GM23338 (cell line): ENCODE results near the gene ALDH9A1. TPM values are rescaled to one million over a fixed set of nuclear protein-coding genes. Genes with fewer than 3 reads are reported as not detected.

Experiments
- ATAC-seq: fragments of 200-7000 bp; cut with Tn5 transposase; 3 replicates; pipeline ENCODE4 v1.9.1; 2020
- DNase-seq: peaks from one replicate; pipeline ENCODE4 v3.0.0-alpha.2; 2015; ENCODE audit warnings: low spot score
- H2AFZ ChIP-seq: fragments of 200-600 bp; sonication (generic); 2 replicates; pipeline ENCODE4 v1.8.0; 2016; ENCODE audit warnings: antibody characterized with exemption, mild to moderate bottlenecking, moderate library complexity
- H3F3A ChIP-seq: fragments of 200-600 bp; sonication (generic); replicated peaks from 2 replicates; pipeline ENCODE4 v1.8.0; 2017; ENCODE audit warnings: antibody characterized with exemption, mixed run types, low read depth
- H3K27ac ChIP-seq: fragments of 200-600 bp; sonication (generic); 2 replicates; pipeline ENCODE4 v1.6.1; 2016; ENCODE audit warnings: low read depth
- H3K27me3 ChIP-seq: fragments of 200-600 bp; sonication (generic); 2 replicates; pipeline ENCODE4 v1.8.0; 2016; ENCODE audit warnings: mild to moderate bottlenecking, mixed run types, moderate library complexity; ENCODE audit not compliant: insufficient read depth
- H3K36me3 ChIP-seq: fragments of 200-600 bp; sonication (generic); 2 replicates; pipeline ENCODE4 v1.8.0; 2016; ENCODE audit warnings: mild to moderate bottlenecking; ENCODE audit not compliant: insufficient read depth
- H3K4me1 ChIP-seq: fragments of 200-600 bp; sonication (generic); 2 replicates; pipeline ENCODE4 v1.8.0; 2016; ENCODE audit warnings: mild to moderate bottlenecking, moderate library complexity; ENCODE audit not compliant: insufficient read depth
- H3K4me2 ChIP-seq: fragments of 200-600 bp; sonication (generic); 2 replicates; pipeline ENCODE4 v1.7.1; 2017; ENCODE audit warnings: mixed run types
- H3K4me3 ChIP-seq: fragments of 200-600 bp; sonication (generic); 2 replicates; pipeline ENCODE4 v1.6.1; 2016; ENCODE audit warnings: mixed run types
- H3K79me2 ChIP-seq: fragments of 200-600 bp; sonication (generic); replicated peaks from 2 replicates; pipeline ENCODE4 v1.8.0; 2017; ENCODE audit warnings: mild to moderate bottlenecking; ENCODE audit not compliant: insufficient read depth
- H3K9me2 ChIP-seq: fragments of 200-600 bp; sonication (generic); 2 replicates; pipeline ENCODE4 v1.8.0; 2017; ENCODE audit not compliant: insufficient read depth
- H4K20me1 ChIP-seq: fragments of 200-600 bp; sonication (generic); replicated peaks from 2 replicates; pipeline ENCODE4 v1.8.0; 2017; ENCODE audit warnings: mild to moderate bottlenecking; ENCODE audit not compliant: insufficient read depth
- H3K27ac Mint-ChIP-seq: 2 replicates; pipeline ENCODE4 v1.8.0; 2020; ENCODE audit warnings: inconsistent platforms, mild to moderate bottlenecking, moderate library complexity, mixed read lengths
- H3K27me3 Mint-ChIP-seq: 3 replicates; pipeline ENCODE4 v1.8.0; 2022; ENCODE audit warnings: low read depth, mild to moderate bottlenecking, moderate library complexity, mixed read lengths, inconsistent platforms; ENCODE audit not compliant: insufficient read depth, poor library complexity
- H3K36me3 Mint-ChIP-seq: 3 replicates; pipeline ENCODE4 v1.8.0; 2021; ENCODE audit warnings: low read depth, mild to moderate bottlenecking, inconsistent platforms, moderate library complexity, mixed read lengths
- H3K4me1 Mint-ChIP-seq: 3 replicates; pipeline ENCODE4 v1.8.0; 2020; ENCODE audit warnings: mild to moderate bottlenecking, inconsistent platforms, mixed read lengths
- H3K4me3 Mint-ChIP-seq: 3 replicates; pipeline ENCODE4 v1.8.0; 2021; ENCODE audit warnings: moderate library complexity, mild to moderate bottlenecking, inconsistent platforms, mixed read lengths
- H3K9me3 Mint-ChIP-seq: 3 replicates; pipeline ENCODE4 v1.8.0; 2020; ENCODE audit warnings: moderate library complexity, mild to moderate bottlenecking, inconsistent platforms, mixed read lengths
- CTCF ChIP-seq, 2 experiments: fragments of 200-600 bp in 1 of 2; sonication (generic) in 1 of 2; conservative IDR thresholded peaks; 2 replicates each; pipeline versions ENCODE4 v1.5.1 to v1.6.1; 2016 to 2017; ENCODE audit warnings: antibody characterized with exemption in 2 of 2, low read depth in 2 of 2, mild to moderate bottlenecking in 2 of 2, moderate library complexity in 1 of 2
- EZH2phosphoT487 ChIP-seq: fragments of 200-600 bp; sonication (generic); IDR thresholded peaks from one replicate; pipeline ENCODE4 v1.8.1; 2018; ENCODE audit warnings: antibody characterized with exemption; ENCODE audit not compliant: unreplicated experiment
- JUNB ChIP-seq: IDR thresholded peaks from one replicate; pipeline ENCODE4 v1.6.1; 2016; ENCODE audit warnings: antibody characterized with exemption; ENCODE audit not compliant: unreplicated experiment
- STAT1 ChIP-seq: IDR thresholded peaks from one replicate; pipeline ENCODE4 v1.6.1; 2016; ENCODE audit warnings: antibody characterized with exemption; ENCODE audit not compliant: unreplicated experiment
- ZNF114 ChIP-seq: fragments of 250-450 bp; sonication (Bioruptor Pico); IDR thresholded peaks from 2 replicates; pipeline ENCODE4 v1.5.0; 2020; ENCODE audit warnings: mild to moderate bottlenecking, moderate library complexity
- ZNF331 ChIP-seq: fragments of 250-450 bp; sonication (Bioruptor Pico); IDR thresholded peaks from 2 replicates; pipeline ENCODE4 v1.5.0; 2020; ENCODE audit warnings: low read depth, mild to moderate bottlenecking, moderate library complexity
- ZNF462 ChIP-seq: fragments of 250-450 bp; sonication (Bioruptor Pico); IDR thresholded peaks from 2 replicates; pipeline ENCODE4 v1.5.0; 2020; ENCODE audit warnings: mild to moderate bottlenecking, moderate library complexity
- polyA plus RNA-seq: library from polyadenylated mRNA; unstranded; fragments of >200 nt; fragmentation: Nextera tagmentation; extraction: Ambion mirVana; gene quantifications from 2 replicates; pipeline ENCODE4 v1.2.1, GENCODE V29; 2016
- total RNA-seq: library from RNA; depleted of rRNA; stranded (reverse); fragments of >200 nt; shearing (Covaris generic); gene quantifications from 2 replicates; pipeline ENCODE4 v1.2.3, GENCODE V29; 2014

Gene ALDH9A1
- total and polyA plus RNA-seq, 2 experiments from 2014 or later, result 50.6 to 59.2 TPM

DNA sequence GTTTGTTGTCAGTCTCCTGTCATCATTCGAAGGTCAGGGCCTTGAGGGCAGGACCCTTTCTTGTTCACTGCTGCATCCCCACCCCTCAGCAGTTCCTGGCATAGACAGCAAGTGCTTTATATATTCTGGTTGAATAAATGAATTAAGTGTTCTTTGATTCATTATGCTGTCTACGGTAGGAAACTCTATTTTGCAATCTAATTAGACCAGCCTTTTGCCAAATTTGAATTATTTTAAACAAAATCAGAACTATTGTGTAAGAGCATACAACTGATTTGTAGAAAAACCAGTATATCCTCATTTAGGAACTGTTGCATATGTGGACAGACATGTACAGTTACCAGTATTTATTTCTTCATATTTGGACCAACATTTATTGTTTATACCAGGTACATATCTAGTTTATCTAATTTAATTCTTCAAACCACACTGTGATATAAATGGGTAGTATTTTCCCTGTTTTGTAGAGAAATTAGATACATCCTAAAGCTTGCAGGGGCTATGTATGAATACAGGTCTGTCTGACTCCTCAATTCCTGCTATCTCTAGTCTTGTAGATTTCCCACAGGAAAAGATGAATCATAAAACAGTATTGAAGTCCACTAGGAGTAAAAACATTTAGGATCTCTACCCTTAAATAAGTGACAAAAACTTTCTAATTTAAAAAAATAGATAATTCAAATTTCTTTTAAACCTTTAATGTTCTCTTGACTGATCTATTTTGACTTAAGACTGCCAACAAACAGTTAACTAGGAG, 57.0 kb downstream of the ALDH9A1 start:
- Mint-ChIP-seq H3K4me1 (peaks cover 15% of the 10 kb centered on the region), H3K9me3 (no peaks in the 10 kb centered on the region), H3K27ac (no peak overlapping the region), H3K27me3 (no peaks in the 10 kb centered on the region), H3K36me3 (no peaks in the 10 kb centered on the region), H3K4me3 (no peak overlapping the region)
- Histone ChIP-seq H3F3A (no peaks in the 10 kb centered on the region), H3K27ac (no peak overlapping the region), H3K79me2 (peaks cover 65% of the 10 kb centered on the region), H3K4me3 (no peak overlapping the region), H3K4me2 (no peak overlapping the region), H3K4me1 (peaks cover 3% of the 10 kb centered on the region; the same call in 1 of the 2 replicates), H3K9me2 (no peaks in the 10 kb centered on the region), H3K27me3 (no peaks in the 10 kb centered on the region), H2AFZ (no peak overlapping the region), H4K20me1 (peaks cover 15% of the 10 kb centered on the region), H3K36me3 (no peaks in the 10 kb centered on the region)
- no peak for TF ChIP-seq ZNF114 (CRISPR knock-in tag)
- no peak for TF ChIP-seq ZNF331 (CRISPR knock-in tag)
- no peak for TF ChIP-seq JUNB
- TF ChIP-seq EZH2phosphoT487, result no peak
- TF ChIP-seq STAT1, result no peak
- TF ChIP-seq CTCF (conservative IDR thresholded peaks at IDR 0.05; ENCODE audit: low read depth in 2 of 2), result no peak
- TF ChIP-seq ZNF462, result no peak
- ATAC-seq (no peak), DNase-seq (no peak)
